Mucosa of stomach (tissue), 1 donor: Measurements from ENCODE around the gene PTGDS.

Experiments used
- H3K27me3 ChIP-seq: one replicate; pipeline ENCODE4 v1.7.0; 2013; ENCODE audit warnings: mild to moderate bottlenecking, low read length; ENCODE audit not compliant: control insufficient read depth, insufficient read depth
- H3K36me3 ChIP-seq: one replicate; pipeline ENCODE4 v1.7.0; 2013; ENCODE audit warnings: low read length; ENCODE audit not compliant: control insufficient read depth, insufficient read depth
- H3K4me1 ChIP-seq: one replicate; pipeline ENCODE4 v1.7.0; 2013; ENCODE audit warnings: mild to moderate bottlenecking, low read length; ENCODE audit not compliant: control insufficient read depth, insufficient read depth
- H3K4me3 ChIP-seq: one replicate; pipeline ENCODE4 v1.7.0; 2013; ENCODE audit warnings: low read length
- H3K9ac ChIP-seq: one replicate; pipeline ENCODE4 v1.7.0; 2013; ENCODE audit warnings: mild to moderate bottlenecking, low read length, moderate library complexity
- H3K9me3 ChIP-seq: one replicate; pipeline ENCODE4 v1.7.0; 2013; ENCODE audit warnings: mild to moderate bottlenecking, low read length, moderate library complexity; ENCODE audit not compliant: control insufficient read depth
- donor health status: Pancreatic carcinoma.

The PTGDS gene

DNA sequence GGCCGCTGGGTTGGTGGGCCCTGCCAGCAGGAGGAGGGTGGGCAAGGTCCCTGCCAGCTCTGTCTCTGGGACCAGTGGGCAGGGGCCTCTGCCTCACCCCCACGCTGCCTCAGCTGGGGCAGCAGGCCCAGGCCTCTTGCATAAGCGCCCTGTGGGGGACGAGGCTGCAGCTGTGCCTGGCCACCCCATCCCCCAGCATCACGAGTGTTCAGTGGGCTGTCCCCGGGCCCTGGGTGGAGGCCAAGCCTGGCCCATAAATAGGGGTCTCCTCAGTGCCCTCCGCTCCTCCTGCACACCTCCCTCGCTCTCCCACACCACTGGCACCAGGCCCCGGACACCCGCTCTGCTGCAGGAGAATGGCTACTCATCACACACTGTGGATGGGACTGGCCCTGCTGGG, at the start of gene PTGDS:
TSS of gene PTGDS (plus strand) at position 282 of the 400 bp plus-strand sequence. CDS start at position 357, 75 bp downstream.
- Histone ChIP-seq H3K27me3 (peaks cover 3% of the 10 kb centered on the region), H3K36me3 (no peaks in the 10 kb centered on the region), H3K9me3 (no peaks in the 10 kb centered on the region), H3K4me1 (peaks cover 19% of the 10 kb centered on the region), H3K9ac (no peak within 1 kb of the TSS), H3K4me3 (no peak within 1 kb of the TSS)

DNA sequence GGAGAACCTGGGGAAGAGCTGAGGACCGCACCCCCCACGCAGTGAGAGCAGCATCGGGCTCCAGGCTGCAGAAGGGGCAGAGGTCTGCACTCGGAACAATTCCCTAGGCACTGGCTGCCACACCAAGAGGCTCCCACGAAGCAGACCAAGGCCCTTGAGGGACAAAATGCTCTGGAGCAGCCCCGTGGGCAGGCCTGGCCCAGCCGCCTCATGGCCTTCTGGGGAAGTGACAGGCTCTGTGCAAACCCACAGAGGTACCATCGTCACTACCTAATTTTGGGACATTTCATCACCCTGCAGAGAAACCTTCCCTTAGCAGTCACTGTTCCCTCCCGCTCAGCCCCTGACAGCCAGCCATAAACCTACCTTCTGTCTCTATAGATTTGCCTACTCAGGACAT, 48.7 kb upstream of the PTGDS start:
- no peak overlapping the region for H3K4me3 ChIP-seq
- peaks cover 7% of the 10 kb centered on the region for H3K36me3 ChIP-seq
- no peaks in the 10 kb centered on the region for H3K4me1 ChIP-seq
- no peaks in the 10 kb centered on the region for H3K27me3 ChIP-seq
- H3K9me3 ChIP-seq, result no peaks in the 10 kb centered on the region
- no peak overlapping the region for H3K9ac ChIP-seq

DNA sequence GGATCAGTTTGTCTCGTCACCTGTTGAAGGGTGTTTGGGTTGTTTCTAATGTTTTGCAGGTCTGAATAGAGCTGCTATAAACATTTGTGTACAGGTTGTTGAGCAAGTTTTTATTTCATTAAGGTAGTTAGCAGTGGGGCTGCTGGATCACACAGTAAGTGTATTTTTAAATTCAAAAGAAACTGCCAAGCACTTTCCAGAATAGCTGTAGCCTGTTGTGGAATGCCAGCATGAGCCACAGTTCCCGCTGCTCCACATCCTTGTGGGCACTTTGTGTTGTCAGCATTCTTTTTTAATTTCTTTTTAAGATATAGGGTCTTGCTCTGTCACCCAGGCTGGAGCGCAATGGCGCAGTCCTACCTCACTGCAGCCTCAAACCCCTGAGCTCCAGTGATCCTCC, 47.3 kb upstream of the PTGDS start:
- no peaks in the 10 kb centered on the region for H3K9me3 ChIP-seq
- H3K9ac ChIP-seq, result no peak overlapping the region
- H3K4me1 ChIP-seq, result no peaks in the 10 kb centered on the region
- no peak overlapping the region for H3K4me3 ChIP-seq
- H3K36me3 ChIP-seq, result peaks cover 7% of the 10 kb centered on the region
- H3K27me3 ChIP-seq, result no peaks in the 10 kb centered on the region

DNA sequence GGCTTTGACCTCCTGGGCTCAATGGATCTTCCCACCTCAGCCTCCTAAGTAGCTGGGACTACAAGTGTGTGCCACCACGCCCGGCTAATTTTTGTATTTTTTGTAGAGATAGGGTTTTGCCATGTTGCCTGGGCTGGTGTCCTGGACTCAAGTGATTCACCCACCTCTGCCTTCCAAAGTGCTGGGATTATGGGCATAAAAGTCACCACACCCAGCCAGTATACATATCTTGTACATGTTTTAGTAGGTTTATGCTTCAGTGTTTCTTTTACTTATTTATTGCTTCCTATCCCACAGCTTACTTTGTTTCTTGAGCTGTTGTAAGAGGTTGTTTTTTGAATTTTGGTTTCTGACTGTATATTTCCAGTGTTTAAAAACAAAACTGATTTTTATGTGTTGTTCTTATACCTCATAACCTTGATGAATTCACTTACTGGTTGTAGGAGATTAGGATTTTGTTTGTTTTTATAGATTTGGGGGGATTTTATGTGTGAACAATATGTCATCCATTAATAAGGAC, 45.6 kb upstream of the PTGDS start:
- no peaks in the 10 kb centered on the region for H3K27me3 ChIP-seq
- H3K9me3 ChIP-seq, result no peaks in the 10 kb centered on the region
- H3K36me3 ChIP-seq, result no peaks in the 10 kb centered on the region
- H3K9ac ChIP-seq, result no peak overlapping the region
- H3K4me1 ChIP-seq, result no peaks in the 10 kb centered on the region
- no peak overlapping the region for H3K4me3 ChIP-seq

DNA sequence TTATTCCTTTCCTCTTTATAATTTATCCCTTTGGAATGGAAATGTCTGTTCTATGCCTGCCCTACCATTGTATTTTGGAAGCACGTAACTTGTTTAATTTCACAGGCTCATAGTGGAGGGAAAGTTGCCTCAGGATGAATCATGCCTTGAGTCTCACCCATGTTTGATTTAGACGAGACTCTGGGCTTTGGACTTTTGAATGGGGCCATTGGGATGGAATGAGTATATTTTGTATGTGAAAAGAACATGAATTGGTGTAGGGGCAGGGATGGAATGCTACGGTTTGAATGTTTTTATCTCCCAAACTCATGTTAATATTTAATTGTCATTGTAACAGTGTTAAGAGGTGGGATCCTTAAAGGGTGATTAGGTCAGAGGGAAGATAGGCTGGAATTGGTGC, 43.0 kb upstream of the PTGDS start:
- no peak overlapping the region for H3K9ac ChIP-seq
- H3K9me3 ChIP-seq, result no peaks in the 10 kb centered on the region
- H3K4me1 ChIP-seq, result no peaks in the 10 kb centered on the region
- no peaks in the 10 kb centered on the region for H3K36me3 ChIP-seq
- H3K4me3 ChIP-seq, result no peak overlapping the region
- no peaks in the 10 kb centered on the region for H3K27me3 ChIP-seq

DNA sequence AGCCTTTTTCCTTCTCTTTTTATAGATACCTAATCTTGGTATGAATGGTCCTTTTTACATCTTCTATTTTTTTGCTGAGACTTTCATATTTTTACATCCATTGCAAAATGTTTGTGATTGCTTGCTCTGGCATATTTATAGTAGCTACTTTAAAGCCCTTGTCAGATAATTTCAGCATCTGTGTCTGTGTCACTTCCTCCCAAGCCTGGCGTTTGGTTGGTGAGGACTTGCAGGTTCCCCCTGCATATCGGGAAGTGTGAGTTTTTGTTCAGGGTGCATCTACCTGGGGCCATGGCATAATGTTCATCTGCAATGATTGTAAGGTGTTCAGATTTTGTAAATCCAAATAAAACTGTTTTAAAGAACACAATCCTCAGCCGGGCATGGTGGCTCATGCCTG, 41.7 kb upstream of the PTGDS start:
- peaks cover 3% of the 10 kb centered on the region for H3K36me3 ChIP-seq
- no peaks in the 10 kb centered on the region for H3K27me3 ChIP-seq
- no peaks in the 10 kb centered on the region for H3K4me1 ChIP-seq
- no peak overlapping the region for H3K4me3 ChIP-seq
- H3K9ac ChIP-seq, result no peak overlapping the region
- H3K9me3 ChIP-seq, result no peaks in the 10 kb centered on the region

DNA sequence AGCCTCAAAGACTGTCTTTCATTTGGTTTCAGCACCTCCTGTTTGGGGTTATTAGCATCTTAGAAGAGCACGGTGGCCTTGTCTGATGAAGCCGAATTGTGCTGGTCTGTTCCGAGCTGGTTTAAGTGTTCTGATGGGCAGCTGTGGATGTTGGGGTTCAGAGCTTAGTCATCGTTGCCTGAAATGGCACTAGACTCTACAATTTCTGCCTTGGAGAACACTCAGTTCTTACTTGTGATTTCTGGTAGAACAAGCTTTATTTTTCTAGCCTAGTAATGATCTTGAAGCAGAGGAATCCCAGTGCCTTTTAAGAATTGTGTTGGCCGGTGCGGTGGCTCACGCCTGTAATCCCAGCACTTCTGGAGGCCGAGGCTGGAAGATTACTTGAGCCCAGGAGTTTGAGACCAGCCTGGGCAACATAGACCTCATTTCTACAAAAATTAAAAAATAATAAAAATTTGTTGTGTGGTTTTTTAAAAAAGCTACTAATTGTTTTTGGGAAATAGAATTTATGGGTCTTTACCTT, 40.6 kb upstream of the PTGDS start:
- H3K27me3 ChIP-seq, result no peaks in the 10 kb centered on the region
- no peak overlapping the region for H3K9ac ChIP-seq
- peaks cover 3% of the 10 kb centered on the region for H3K36me3 ChIP-seq
- H3K4me1 ChIP-seq, result no peaks in the 10 kb centered on the region
- H3K4me3 ChIP-seq, result no peak overlapping the region
- H3K9me3 ChIP-seq, result no peaks in the 10 kb centered on the region

DNA sequence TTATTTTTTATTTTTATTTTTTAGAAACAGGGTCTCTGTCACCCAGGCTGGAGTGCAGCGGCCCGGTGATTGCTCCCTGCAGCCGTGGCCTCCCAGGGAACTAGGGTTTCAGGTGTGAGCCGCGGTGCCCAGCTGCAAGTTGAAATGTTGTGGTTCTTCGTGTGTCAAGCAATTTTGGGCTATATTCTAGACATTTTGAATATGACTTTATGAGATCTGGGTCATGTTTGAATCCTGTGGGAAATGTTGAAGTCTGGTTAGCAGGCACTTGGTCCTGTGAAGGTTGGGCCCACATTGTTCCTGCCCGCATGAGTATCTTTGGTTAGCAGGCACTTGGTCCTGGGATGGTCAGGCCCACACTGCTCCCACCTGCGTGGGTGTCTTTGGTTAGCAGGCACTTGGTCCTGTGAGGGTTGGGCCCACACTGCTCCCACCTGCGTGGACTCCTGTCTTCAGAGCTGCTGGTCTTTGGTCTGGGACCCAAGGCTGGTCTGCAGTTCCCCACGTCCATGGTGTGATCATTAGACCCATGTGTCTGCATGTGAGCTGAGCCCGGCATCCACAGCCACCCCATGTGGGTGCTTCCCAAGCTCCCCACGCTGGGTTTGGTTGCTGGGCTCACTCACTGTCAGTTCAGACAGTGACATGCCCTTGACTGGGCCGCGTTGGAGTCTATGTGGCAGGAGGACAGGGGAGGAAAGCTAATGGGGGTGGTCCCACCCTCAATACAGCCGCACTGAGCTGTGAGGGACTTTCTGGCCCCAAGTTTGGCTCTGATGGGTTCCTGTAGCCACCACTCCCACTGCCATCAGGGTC, 39.9 kb upstream of the PTGDS start:
- no peaks in the 10 kb centered on the region for H3K4me1 ChIP-seq
- no peak overlapping the region for H3K9ac ChIP-seq
- no peak overlapping the region for H3K4me3 ChIP-seq
- no peaks in the 10 kb centered on the region for H3K9me3 ChIP-seq
- peaks cover 6% of the 10 kb centered on the region for H3K36me3 ChIP-seq
- no peaks in the 10 kb centered on the region for H3K27me3 ChIP-seq

DNA sequence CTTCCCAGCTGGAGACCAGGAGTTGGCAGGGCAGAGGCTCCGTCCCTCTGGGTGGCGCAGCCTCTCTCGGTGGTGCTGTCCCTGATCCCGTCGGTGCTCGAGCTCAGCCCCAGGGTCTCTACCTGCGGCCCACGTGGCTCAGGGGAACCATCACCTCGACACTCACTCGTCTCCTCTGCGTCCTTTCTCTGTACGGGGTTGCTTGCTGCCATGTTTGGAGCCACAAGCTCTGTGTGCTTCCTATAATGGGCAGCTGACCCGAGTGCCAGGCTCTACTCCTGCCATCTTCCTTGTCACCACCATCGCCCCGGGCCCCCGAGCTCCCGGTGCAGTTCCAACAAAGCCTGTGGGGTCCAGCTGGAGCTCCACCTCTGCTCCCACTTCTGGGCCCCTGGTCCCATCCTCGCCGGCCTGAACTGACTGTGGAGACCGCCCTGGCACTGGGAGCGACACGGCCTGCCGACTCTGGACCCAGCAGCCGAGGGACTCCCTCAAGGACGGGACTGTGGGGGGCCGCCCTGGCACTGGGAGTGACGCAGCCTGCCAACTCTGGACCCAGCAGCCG, 37.8 kb upstream of the PTGDS start:
- Histone ChIP-seq H3K27me3 (no peaks in the 10 kb centered on the region), H3K9me3 (no peaks in the 10 kb centered on the region), H3K9ac (no peak overlapping the region), H3K4me1 (peaks cover 12% of the 10 kb centered on the region), H3K4me3 (no peak overlapping the region), H3K36me3 (peaks cover 8% of the 10 kb centered on the region)

DNA sequence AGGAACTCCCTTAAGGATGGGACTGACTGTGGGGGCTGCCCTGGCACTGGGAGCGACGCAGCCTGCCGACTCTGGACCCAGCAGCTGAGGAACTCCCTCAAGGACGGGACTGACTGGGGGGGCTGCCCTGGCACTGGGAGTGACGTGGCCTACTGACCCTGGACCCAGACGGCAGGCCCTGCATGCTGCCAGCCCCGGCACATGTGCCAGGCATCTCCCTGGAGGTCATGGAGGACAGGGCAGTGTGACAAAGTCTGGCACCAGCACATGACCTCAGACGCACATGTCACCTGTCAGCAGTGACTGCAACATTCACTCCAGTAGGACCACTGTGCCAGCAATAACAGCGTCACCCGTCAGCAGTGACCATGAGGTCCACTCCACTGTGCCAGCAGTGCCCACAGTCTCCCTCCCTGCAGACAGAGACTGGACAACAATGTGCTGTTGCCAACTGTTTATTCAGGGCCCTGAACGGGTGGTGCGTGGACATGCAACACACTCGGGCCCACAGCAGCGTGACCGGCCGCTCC, 37.2 kb upstream of the PTGDS start:
- Histone ChIP-seq H3K4me3 (no peak overlapping the region), H3K4me1 (peaks cover 16% of the 10 kb centered on the region), H3K27me3 (no peaks in the 10 kb centered on the region), H3K36me3 (peaks cover 8% of the 10 kb centered on the region), H3K9me3 (no peaks in the 10 kb centered on the region), H3K9ac (no peak overlapping the region)

DNA sequence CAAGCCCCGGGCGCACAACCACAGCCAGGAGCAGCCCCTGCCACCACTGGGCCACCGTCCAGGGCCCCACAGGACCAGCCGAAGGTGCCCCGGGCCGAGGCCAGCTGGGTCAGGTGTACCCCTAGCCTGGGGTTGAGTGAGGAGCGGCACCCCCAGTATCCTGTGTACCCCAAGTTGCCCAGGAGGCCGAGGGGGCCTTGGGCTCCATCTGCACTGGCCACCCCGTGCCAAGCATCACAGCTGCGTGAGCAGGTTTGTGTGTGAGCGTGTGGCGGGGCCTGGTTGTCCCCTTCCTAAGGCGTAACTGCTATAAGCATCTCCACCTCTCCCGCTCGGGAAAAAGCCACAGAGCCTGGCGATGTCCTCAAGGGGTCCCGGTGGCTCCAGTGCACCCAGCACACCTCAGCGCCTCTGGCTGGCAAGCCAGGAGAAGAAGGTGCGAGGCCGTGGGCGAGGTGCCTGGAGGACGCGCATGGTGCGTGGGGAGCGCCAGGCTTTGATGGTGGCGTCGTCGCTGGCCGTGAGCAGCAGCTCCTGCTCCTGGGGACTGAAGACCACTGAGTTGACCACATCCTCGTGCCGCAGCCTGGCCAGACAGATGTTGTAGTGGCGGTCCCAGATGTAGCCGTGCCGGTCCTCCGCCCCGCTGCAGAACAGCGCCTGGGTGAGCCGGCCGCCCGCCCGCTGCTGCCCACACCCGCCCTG, 36.6 kb upstream of the PTGDS start:
- no peaks in the 10 kb centered on the region for H3K9me3 ChIP-seq
- no peaks in the 10 kb centered on the region for H3K27me3 ChIP-seq
- H3K4me3 ChIP-seq, result no peak overlapping the region
- peaks cover 8% of the 10 kb centered on the region for H3K36me3 ChIP-seq
- H3K4me1 ChIP-seq, result peaks cover 18% of the 10 kb centered on the region
- no peak overlapping the region for H3K9ac ChIP-seq
